Erythroblast (primary cell): ENCODE results near the gene OBSCN.

Experiments
- GATA1 ChIP-seq: IDR thresholded peaks from 2 replicates; pipeline ENCODE4 v1.6.1; 2011; ENCODE audit warnings: low read depth, mild to moderate bottlenecking, control low read depth, low read length, moderate library complexity
- POLR2A ChIP-seq: IDR thresholded peaks from 2 replicates; pipeline ENCODE4 v1.6.1; 2011; ENCODE audit warnings: mild to moderate bottlenecking, low read length

DNA sequence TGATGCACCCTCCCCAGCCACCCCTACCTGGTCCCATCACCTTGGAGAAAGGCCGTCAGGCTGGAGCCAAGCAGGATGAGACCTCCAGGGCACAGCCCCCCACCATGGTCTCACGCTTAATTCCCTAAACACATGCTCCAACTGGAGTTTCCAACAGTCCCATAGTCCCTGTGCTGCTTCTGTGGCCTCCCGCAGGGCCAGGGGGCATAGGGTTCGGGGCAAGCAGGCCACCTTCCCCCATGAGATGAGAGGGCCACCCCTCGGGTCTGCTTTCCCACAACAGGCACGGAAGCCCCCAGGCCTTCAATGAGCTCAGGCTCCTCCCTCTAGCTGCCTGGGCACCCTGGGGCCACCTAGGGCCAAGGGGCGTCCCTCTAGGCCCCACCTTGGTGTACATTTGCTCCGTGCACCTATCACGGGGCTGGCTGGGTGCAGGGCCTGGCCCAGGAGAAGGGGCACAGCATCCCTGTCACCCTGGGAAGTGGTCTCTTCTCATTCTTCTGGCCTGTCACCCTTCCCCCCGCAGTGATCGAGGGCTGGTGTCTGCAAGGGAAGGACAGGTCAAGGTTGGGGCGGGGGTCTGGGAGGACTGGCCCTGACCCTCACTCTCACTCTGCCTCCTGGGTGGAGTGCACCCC is 156.3 kb downstream of the OBSCN start:
- TF ChIP-seq POLR2A (no peak), GATA1 (no peak)
